ENCODE measurements around the gene TNFAIP3. TPM values are rescaled to one million over a fixed set of nuclear protein-coding genes. Genes with fewer than 3 reads are reported as not detected.
"Not testable (repeated sequence)": the region's sequence is repeated elsewhere in the genome, so short reads cannot be mapped to it uniquely, and the experiment has no call there.

TNFAIP3 gene
- total RNA-seq, 4 donors from 2014 or later = 21.6 to 48.4 (median 32.8) TPM

DNA sequence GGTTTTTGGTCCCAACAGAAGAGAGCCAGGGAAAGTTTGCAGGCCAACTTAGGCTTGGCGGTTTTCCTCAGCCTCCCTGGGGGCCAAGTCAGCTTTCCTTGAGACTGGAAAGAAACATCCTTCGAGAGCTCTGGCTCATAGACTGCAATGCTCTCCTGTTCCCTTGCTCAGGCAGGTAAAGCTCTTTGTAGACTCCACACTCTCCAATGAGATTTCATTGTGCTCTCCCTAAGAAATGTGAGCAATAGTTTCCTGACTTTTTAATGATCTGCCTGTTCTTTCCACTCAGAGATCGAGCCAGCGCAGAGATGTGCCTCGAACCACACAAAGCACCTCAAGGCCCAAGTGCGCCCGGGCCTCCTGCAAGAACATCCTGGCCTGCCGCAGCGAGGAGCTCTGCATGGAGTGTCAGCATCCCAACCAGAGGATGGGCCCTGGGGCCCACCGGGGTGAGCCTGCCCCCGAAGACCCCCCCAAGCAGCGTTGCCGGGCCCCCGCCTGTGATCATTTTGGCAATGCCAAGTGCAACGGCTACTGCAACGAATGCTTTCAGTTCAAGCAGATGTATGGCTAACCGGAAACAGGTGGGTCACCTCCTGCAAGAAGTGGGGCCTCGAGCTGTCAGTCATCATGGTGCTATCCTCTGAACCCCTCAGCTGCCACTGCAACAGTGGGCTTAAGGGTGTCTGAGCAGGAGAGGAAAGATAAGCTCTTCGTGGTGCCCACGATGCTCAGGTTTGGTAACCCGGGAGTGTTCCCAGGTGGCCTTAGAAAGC, 13.9 kb downstream of the TNFAIP3 start:
- Histone ChIP-seq H3K27me3 (no peaks in the 10 kb centered on the region), H3K4me1 (peaks cover 0 to 46% (median 6%) of the 10 kb centered on the region in 4 donors), H3K4me3 (no peak overlapping the region), H3K9me3 (peaks cover 0 to under 1% (median 0%) of the 10 kb centered on the region in 4 donors), H3K27ac (no peak overlapping the region), H3K36me3 (peaks cover 3 to 75% (median 38%) of the 10 kb centered on the region in 3 donors)
- no peak for DNase-seq (ENCODE audit: low spot score in 2 of 2)
- 84 to 89% methylated on average over 18 to 21 of the region's 21 CpGs for WGBS, 2 donors
- TF ChIP-seq POLR2A (IDR thresholded peaks at IDR 0.05) = no peak
- TF ChIP-seq, protein P1, sequence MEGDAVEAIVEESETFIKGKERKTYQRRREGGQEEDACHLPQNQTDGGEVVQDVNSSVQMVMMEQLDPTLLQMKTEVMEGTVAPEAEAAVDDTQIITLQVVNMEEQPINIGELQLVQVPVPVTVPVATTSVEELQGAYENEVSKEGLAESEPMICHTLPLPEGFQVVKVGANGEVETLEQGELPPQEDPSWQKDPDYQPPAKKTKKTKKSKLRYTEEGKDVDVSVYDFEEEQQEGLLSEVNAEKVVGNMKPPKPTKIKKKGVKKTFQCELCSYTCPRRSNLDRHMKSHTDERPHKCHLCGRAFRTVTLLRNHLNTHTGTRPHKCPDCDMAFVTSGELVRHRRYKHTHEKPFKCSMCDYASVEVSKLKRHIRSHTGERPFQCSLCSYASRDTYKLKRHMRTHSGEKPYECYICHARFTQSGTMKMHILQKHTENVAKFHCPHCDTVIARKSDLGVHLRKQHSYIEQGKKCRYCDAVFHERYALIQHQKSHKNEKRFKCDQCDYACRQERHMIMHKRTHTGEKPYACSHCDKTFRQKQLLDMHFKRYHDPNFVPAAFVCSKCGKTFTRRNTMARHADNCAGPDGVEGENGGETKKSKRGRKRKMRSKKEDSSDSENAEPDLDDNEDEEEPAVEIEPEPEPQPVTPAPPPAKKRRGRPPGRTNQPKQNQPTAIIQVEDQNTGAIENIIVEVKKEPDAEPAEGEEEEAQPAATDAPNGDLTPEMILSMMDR (IDR thresholded peaks at IDR 0.05) = no peak
- no peak for TF ChIP-seq EP300 (IDR thresholded peaks at IDR 0.05)

DNA sequence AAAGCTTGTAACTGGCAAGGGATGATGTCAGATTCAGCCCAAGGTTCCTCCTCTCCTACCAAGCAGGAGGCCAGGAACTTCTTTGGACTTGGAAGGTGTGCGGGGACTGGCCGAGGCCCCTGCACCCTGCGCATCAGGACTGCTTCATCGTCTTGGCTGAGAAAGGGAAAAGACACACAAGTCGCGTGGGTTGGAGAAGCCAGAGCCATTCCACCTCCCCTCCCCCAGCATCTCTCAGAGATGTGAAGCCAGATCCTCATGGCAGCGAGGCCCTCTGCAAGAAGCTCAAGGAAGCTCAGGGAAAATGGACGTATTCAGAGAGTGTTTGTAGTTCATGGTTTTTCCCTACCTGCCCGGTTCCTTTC, 14.4 kb downstream of the TNFAIP3 start:
- no peak overlapping the region for H3K4me3 ChIP-seq
- WGBS, 2 donors = 84 to 92% methylated on average over 9 of the region's 9 CpGs
- peaks cover 1 to 70% (median 35%) of the 10 kb centered on the region in 3 donors for H3K36me3 ChIP-seq
- peaks cover 0 to 5% (median 0%) of the 10 kb centered on the region in 4 donors for H3K9me3 ChIP-seq
- no peak for DNase-seq (ENCODE audit: low spot score in 2 of 2)
- H3K27ac ChIP-seq = no peak overlapping the region
- H3K4me1 ChIP-seq = peaks cover 0 to 42% (median 6%) of the 10 kb centered on the region in 4 donors
- no peaks in the 10 kb centered on the region for H3K27me3 ChIP-seq
- TF ChIP-seq EP300 (IDR thresholded peaks at IDR 0.05) (peak in 1 of 2 donors; percentile 18), POLR2A (IDR thresholded peaks at IDR 0.05) (no peak)

- Histone ChIP-seq H3K9me3 (peaks cover 0 to 5% (median 0%) of the 10 kb centered on the region in 4 donors), H3K27me3 (no peaks in the 10 kb centered on the region), H3K36me3 (peaks cover 0 to 61% (median 28%) of the 10 kb centered on the region in 3 donors), H3K4me1 (peaks cover 0 to 42% (median 6%) of the 10 kb centered on the region in 4 donors), H3K27ac (peak overlapping the region in 1 of 4 donors; percentile 4), H3K4me3 (no peak overlapping the region)
- TF ChIP-seq POLR2A (IDR thresholded peaks at IDR 0.05) (no peak), EP300 (IDR thresholded peaks at IDR 0.05) (no peak)
- TF ChIP-seq, protein P1 (IDR thresholded peaks at IDR 0.05) = no peak
- 81 to 95% methylated on average over 2 of the region's 2 CpGs for WGBS, 2 donors
- DNase-seq (ENCODE audit: low spot score in 2 of 2) = no peak
Measured at GRCh38 chr6:137882225-137882961, 15.3 kb downstream of the TNFAIP3 start.

DNA sequence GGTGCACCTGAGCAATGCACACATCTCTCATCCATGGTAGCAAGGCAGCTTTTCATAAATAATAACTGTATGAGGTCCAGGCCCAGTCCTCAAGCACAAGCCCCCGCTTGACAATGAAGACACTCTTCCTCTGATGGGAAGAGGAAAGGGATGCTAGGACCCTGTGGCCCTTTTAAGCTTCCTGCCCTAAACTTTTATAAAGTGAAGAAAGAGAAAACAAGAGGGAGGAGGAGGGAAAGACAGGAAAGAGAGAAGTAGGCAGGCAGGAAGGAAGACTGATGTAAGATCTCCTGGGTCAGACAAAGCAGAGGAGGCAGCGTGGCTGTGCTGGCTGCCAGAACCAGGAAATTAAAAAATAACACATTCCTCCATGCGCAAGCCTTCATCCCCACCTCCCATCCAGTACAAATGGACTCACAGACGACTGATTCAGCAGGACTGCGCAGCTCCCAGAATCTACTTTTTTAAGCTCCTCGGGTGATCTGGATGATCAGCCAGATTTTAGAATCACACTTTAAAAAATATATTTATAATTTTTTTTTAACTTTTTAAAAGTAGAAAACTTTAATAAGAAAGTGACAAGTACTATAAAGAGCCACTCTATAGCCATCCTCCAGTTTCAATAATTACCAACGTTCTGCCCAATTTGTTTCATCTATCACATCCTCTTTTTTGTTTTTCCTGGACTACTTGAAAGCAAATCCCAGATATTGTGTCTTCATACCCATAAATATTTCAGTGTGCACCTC, 16.5 kb downstream of the TNFAIP3 start:
- H3K4me1 ChIP-seq = peaks cover 0 to 35% (median 5%) of the 10 kb centered on the region in 4 donors
- WGBS, 2 donors = 46 to 52% methylated on average over 7 of the region's 7 CpGs
- no peaks in the 10 kb centered on the region for H3K27me3 ChIP-seq
- TF ChIP-seq POLR2A (IDR thresholded peaks at IDR 0.05) (no peak), EP300 (IDR thresholded peaks at IDR 0.05) (peak in 1 of 2 donors; percentile 43)
- no peak for DNase-seq (ENCODE audit: low spot score in 2 of 2)
- peak overlapping the region in 3 of 4 donors; percentile 5 to 61 (median 18) for H3K27ac ChIP-seq
- peaks cover 0 to 49% (median 21%) of the 10 kb centered on the region in 3 donors for H3K36me3 ChIP-seq
- H3K4me3 ChIP-seq = no peak overlapping the region
- peaks cover 0 to 5% (median 0%) of the 10 kb centered on the region in 4 donors for H3K9me3 ChIP-seq

- Histone ChIP-seq H3K4me1 (peaks cover 0 to 27% (median 1%) of the 10 kb centered on the region in 4 donors), H3K9me3 (peaks cover 0 to 5% (median 0%) of the 10 kb centered on the region in 4 donors), H3K27me3 (no peaks in the 10 kb centered on the region), H3K36me3 (peaks cover 0 to 41% (median 13%) of the 10 kb centered on the region in 3 donors), H3K27ac (no peak overlapping the region), H3K4me3 (no peak overlapping the region)
- TF ChIP-seq, protein P1 (IDR thresholded peaks at IDR 0.05) = no peak
- no peak for TF ChIP-seq POLR2A (IDR thresholded peaks at IDR 0.05)
- no peak for TF ChIP-seq EP300 (IDR thresholded peaks at IDR 0.05)
- no peak for DNase-seq (ENCODE audit: low spot score in 2 of 2)
- 91% methylated on average over 5 of the region's 5 CpGs for WGBS, 2 donors
Measured at GRCh38 chr6:137884149-137884909, 17.3 kb downstream of the TNFAIP3 start.

DNA sequence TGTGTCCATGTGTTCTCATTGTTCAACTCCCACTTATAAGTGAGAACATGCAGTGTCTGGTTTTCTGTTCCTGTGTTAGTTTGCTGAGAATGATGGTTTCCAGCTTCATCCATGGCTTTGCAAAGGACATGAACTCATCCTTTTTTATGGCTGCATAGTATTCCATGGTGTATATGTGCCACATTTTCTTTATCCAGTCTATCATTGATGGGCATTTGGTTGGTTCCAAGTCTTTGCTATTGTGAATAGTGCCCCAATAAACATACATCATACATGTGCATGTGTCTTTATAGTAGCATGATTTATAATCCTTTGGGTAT, 17.8 kb downstream of the TNFAIP3 start:
- Histone ChIP-seq H3K36me3 (peaks cover 0 to 36% (median 11%) of the 10 kb centered on the region in 3 donors), H3K4me1 (peaks cover 0 to 22% (median 0%) of the 10 kb centered on the region in 4 donors)
- not testable (repeated sequence) for DNase-seq (ENCODE audit: low spot score in 2 of 2); H3K27ac ChIP-seq; H3K4me3 ChIP-seq; H3K27me3 ChIP-seq; H3K9me3 ChIP-seq

DNA sequence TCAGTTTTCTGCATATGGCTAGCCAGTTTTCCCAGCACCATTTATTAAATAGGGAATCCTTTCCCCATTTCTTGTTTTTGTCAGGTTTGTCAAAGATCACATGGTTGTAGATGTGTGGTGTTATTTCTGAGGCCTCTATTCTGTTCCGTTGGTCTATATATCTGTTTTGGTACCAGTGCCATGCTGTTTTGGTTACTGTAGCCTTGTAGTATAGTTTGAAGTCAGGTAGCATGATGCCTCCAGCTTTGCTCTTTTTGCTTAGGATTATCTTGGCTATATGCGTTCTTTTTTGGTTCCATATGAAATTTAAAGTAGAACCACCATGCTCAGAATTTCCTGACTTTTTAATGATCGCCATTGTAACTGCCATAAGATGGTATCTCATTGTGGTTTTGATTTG, 19.2 kb downstream of the TNFAIP3 start:
- H3K27ac ChIP-seq; H3K4me3 ChIP-seq; H3K27me3 ChIP-seq; DNase-seq (ENCODE audit: low spot score in 2 of 2); H3K9me3 ChIP-seq: not testable (repeated sequence)
- Histone ChIP-seq H3K36me3 (peaks cover 0 to 22% (median 4%) of the 10 kb centered on the region in 3 donors), H3K4me1 (peaks cover 0 to 16% (median 0%) of the 10 kb centered on the region in 4 donors)
- WGBS, 2 donors = 98 to 100% methylated on average over 3 of the region's 3 CpGs

All from tibial nerve (tissue), 4 donors.